ENCODE results near the gene ZNF316.
"Not testable (repeated sequence)": the region's sequence is repeated elsewhere in the genome, so short reads cannot be mapped to it uniquely, and the experiment has no call there.

The ZNF316 gene

GRCh38 chr7:6647080-6647479 lies 10.0 kb downstream of the ZNF316 start:
- no peak for DNase-seq (ENCODE audit: low read depth in 2 of 2)

- no peak for DNase-seq (ENCODE audit: low read depth in 2 of 2)
Measured at GRCh38 chr7:6647541-6647940, 10.4 kb downstream of the ZNF316 start.

DNA sequence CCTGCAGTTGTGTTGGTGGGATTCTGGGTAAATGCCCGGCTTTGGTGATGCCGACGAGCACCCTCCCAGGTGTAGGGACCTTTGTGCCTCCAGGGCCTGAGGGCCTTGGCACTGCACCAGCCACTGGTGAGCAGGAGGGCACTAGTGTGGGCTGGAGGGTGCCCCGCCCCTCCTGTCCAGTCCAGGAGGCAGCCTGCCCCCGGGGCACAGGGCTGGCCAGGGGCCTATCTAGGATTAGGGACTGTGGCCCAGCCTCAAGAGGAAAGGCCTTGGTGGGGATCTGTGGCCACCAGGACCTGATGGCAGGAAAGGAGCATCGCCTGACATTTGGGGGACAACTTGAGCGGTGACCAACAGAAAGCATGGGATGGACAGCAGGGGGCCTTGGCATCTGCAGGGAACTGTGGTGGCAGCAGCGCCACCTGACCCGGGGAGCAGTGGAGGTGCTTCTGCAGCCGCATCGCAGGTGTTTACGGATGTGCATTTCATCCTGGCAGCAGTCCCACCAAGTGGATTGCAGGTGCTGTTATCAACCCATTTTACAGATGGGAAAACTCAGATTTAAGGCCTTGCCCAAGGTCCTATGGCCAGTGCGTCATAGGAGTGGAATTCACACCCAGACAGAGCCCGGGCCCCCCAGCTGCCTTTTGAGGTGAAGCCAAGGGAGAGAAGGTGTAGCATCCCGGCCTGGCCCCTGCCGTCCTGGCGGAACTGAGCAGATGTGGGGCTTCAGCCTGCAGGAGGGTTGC lies 11.1 kb downstream of the ZNF316 start:
- no peak for DNase-seq (ENCODE audit: low read depth in 2 of 2)

DNA sequence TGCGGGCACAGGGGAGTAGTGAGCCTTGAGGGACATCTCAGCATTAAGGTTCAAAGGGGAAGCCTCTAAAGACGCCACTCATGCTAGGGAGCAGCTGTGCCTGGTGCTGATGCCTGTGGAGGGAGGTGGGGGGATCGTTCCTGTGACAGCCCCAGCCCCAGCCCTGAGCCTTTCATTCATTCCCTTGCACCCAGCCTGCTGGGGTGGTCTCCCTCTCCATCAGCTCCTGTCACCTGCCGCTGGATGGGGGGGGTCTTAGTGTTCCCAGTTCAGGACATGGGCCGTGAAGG lies 11.6 kb downstream of the ZNF316 start:
- no peak for DNase-seq (ENCODE audit: low read depth in 2 of 2)

GRCh38 chr7:6649241-6649961 lies 12.3 kb downstream of the ZNF316 start:
- no peak for DNase-seq (ENCODE audit: low read depth in 2 of 2)

DNA sequence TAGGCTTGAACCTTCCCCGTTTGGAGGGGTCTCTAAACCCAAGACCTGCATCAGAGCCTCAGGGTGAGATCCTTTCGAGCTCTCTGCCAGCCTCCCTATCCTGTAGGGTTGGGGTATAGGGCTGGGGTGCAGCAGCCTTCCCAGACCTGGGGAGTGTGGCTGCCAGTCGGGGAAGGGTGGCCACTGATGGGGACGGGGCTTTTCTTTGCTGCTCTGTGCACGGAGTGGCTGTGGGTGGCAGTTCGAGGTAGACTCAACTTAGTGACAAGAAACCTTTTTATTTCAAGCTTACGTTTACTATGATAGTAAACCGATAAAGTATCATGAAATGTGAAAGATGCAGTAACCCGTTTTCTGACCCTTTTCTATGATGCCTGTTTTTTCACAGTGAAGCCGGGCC lies 13.0 kb downstream of the ZNF316 start:
- no peak for DNase-seq (ENCODE audit: low read depth in 2 of 2)

DNA sequence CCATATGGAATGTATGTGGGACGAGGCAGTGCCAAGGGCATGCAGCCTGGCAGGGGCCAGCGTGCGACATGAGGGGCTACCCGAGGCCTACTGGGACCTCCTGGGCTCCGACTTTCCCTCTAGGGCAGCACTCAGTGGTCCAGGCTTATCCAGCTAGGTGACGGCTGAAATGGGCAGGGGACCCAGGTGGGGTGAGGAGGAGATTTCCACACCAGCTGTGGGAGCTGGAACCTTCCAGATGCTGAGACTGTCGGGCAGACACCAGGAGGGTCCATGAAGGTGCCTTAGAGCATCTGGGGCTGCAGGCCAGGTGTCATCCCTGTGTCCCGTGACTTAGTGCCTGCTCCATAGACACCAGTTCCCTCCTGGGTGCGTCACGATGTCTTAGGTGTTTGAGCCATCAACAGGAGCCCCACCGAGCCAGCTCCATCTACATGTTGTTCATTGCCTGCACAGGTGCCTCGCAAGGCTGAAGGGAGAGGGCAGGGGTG lies 13.4 kb downstream of the ZNF316 start:
- no peak for DNase-seq (ENCODE audit: low read depth in 2 of 2)

DNA sequence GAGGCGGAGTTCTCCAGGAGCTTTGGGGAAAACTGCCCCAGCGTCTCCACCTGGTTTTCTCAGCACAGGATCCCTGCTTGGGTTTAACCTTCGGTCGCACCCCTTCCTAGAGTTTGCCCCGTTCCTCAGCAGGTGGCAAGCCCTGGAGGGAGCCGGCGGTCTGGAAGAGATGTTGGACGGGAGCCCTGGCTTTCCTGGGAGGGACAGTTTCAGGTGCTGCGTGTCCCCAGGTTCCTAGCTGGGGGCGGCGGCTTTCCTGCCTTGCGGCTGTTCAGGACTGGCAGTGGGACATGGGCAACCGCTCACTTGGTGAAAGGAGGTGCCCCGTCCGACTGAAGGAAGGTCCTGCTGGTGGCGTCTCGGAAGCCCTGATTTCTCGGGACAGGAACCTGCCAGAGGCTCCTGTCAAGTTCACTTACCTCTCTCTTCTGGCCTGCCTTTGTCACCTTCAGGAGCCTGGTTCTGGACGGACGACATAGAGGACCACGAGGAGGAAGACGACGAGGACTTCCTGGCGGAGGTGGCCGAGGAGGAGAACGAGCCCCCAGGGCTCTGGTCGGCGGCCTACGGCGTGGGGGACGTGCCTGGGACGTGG lies 14.8 kb downstream of the ZNF316 start:
- DNase-seq (ENCODE audit: low read depth in 2 of 2) = no peak

DNA sequence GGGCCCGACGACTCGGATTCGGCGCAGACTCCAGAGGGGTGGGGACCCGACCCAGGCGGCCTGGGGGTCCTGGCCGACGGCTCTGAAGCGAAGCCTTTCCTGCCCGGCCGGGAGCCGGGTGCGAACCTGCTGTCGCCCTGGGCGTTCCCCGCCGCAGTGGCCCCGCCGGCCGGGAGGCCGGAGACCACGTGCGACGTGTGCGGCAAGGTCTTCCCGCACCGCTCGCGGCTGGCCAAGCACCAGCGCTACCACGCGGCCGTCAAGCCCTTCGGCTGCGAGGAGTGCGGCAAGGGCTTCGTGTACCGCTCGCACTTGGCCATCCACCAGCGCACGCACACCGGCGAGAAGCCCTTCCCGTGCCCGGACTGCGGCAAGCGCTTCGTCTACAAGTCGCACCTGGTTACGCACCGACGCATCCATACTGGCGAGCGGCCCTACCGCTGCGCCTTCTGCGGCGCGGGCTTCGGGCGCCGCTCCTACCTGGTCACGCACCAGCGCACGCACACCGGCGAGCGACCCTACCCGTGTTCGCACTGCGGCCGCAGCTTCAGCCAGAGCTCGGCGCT lies 15.4 kb downstream of the ZNF316 start:
- DNase-seq (ENCODE audit: low read depth in 2 of 2) = no peak

GRCh38 chr7:6653071-6654003 lies 16.2 kb downstream of the ZNF316 start:
- DNase-seq (ENCODE audit: low read depth in 2 of 2) = no peak

GRCh38 chr7:6654113-6654841 lies 17.2 kb downstream of the ZNF316 start:
- DNase-seq (ENCODE audit: low read depth in 2 of 2) = no peak

GRCh38 chr7:6654842-6655610 lies 17.9 kb downstream of the ZNF316 start:
- no peak for DNase-seq (ENCODE audit: low read depth in 2 of 2)

- no peak for DNase-seq (ENCODE audit: low read depth in 2 of 2)
Measured at GRCh38 chr7:6655636-6656385, 18.7 kb downstream of the ZNF316 start.

- DNase-seq (ENCODE audit: low read depth in 2 of 2) = no peak
Measured at GRCh38 chr7:6656413-6656812, 19.3 kb downstream of the ZNF316 start.

DNA sequence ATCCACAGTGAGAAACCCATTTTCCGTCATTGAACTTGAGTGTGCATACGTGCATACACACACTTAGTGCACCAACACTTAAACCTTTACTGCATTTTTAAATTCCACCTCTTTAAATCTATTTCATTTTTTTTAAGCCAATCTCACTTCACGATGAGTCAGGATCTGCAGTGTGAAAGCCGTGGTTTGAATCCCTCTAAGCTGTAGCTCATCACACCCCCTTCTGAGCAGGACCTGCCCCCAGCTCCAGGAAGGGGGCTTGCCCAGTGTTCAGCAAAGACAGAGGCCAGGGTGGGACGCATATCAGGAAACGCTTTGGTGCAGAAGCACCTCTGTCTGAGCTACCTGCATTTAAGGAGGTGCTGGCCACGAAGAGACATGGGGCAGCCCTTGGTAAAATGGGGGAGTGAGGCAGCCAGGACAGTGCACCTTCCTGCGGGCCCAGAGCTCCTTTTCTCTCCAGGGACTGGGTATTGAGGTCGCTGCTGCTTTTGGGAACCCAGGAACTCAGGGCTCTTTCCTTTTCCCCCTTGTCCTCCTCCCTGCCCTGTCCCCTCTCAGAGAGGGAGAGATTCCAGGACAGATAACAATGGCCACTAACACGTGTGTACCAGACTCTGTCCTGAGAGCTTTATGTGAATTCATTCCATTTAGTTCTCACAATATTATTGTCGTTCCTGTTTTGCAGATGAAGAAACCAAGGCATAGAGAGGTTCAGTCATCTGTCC lies 21.7 kb downstream of the ZNF316 start:
- no peak for DNase-seq (ENCODE audit: low read depth in 2 of 2)

- not testable (repeated sequence) for DNase-seq (ENCODE audit: low read depth in 2 of 2)
Measured at GRCh38 chr7:6670851-6671250, 33.7 kb downstream of the ZNF316 start.

DNA sequence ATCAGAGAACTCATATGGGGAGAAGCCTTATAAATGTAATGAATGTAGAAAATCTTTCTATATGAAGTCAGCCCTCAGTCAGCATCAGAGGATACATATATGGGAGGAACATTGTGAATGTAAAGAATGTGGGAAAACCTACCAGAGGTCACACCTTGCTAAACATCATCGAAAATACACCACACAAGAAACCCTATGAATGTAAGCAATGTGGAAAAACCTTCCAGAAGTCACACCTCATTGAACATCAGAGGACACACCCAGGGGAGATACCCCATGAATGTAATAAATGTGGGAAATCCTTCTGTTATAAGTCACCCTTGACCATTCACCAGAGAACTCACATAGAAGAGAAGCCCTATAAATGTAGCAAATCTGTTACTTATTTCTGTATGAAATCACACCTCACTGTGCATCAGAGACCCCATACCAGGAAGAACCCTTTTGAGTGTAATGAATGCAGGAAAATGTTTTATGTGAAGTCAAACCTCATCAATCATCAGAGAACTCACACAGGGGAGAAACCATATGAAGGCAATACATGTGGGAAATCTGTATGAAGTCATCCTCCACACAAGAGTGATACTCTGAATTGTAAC lies 38.8 kb downstream of the ZNF316 start:
- no peak for DNase-seq (ENCODE audit: low read depth in 2 of 2)

- no peak for DNase-seq (ENCODE audit: low read depth in 2 of 2)
Measured at GRCh38 chr7:6680146-6680545, 43.0 kb downstream of the ZNF316 start.
